ENCODE measurements around the gene NEU4. TPM values are rescaled to one million over a fixed set of nuclear protein-coding genes. Genes with fewer than 3 reads are reported as not detected.
"Not testable (repeated sequence)": the region's sequence is repeated elsewhere in the genome, so short reads cannot be mapped to it uniquely, and the experiment has no call there.

The NEU4 gene
- total RNA-seq, 1 donor from 2014 or later = not detected

DNA sequence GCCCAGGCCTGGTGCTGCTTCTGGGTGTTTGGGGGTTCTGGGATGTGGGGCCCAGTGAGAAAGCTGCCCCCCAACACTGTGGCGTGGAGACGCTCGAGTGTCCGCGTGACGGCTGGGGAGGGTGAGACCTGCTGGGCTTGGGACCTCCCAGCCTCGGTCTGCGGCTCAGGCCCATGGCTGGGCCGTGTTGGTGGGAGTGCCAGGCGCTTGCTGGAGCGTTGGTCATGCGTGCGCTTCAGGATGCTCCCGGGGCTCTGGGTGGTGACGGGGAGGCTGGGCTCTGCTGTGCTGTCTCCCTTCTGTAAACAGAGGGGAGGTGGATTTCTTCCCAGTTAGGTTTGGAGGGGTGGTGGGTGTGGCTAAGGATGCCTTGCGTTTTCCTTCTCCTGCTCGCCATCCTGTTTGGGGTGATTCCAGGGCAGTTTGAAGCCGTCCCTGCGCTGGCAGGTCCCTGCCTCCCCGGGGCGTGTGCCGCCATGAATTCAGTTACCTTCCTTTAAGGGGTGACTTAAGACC, 31.8 kb upstream of the NEU4 start:
- Histone ChIP-seq H3K4me3 (ENCODE audit: low read depth, low read length) (no peak overlapping the region), H3K36me3 (ENCODE audit: control insufficient read depth, insufficient read depth, low read length) (no peaks in the 10 kb centered on the region), H3K27me3 (ENCODE audit: control insufficient read depth, insufficient read depth, low read length) (peaks cover 34% of the 10 kb centered on the region)
- no peak for DNase-seq (ENCODE audit: low read depth)
- TF ChIP-seq, protein P1, sequence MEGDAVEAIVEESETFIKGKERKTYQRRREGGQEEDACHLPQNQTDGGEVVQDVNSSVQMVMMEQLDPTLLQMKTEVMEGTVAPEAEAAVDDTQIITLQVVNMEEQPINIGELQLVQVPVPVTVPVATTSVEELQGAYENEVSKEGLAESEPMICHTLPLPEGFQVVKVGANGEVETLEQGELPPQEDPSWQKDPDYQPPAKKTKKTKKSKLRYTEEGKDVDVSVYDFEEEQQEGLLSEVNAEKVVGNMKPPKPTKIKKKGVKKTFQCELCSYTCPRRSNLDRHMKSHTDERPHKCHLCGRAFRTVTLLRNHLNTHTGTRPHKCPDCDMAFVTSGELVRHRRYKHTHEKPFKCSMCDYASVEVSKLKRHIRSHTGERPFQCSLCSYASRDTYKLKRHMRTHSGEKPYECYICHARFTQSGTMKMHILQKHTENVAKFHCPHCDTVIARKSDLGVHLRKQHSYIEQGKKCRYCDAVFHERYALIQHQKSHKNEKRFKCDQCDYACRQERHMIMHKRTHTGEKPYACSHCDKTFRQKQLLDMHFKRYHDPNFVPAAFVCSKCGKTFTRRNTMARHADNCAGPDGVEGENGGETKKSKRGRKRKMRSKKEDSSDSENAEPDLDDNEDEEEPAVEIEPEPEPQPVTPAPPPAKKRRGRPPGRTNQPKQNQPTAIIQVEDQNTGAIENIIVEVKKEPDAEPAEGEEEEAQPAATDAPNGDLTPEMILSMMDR (IDR thresholded peaks at IDR 0.05; ENCODE audit: insufficient read depth, low read length, poor library complexity, severe bottlenecking) = no peak

DNA sequence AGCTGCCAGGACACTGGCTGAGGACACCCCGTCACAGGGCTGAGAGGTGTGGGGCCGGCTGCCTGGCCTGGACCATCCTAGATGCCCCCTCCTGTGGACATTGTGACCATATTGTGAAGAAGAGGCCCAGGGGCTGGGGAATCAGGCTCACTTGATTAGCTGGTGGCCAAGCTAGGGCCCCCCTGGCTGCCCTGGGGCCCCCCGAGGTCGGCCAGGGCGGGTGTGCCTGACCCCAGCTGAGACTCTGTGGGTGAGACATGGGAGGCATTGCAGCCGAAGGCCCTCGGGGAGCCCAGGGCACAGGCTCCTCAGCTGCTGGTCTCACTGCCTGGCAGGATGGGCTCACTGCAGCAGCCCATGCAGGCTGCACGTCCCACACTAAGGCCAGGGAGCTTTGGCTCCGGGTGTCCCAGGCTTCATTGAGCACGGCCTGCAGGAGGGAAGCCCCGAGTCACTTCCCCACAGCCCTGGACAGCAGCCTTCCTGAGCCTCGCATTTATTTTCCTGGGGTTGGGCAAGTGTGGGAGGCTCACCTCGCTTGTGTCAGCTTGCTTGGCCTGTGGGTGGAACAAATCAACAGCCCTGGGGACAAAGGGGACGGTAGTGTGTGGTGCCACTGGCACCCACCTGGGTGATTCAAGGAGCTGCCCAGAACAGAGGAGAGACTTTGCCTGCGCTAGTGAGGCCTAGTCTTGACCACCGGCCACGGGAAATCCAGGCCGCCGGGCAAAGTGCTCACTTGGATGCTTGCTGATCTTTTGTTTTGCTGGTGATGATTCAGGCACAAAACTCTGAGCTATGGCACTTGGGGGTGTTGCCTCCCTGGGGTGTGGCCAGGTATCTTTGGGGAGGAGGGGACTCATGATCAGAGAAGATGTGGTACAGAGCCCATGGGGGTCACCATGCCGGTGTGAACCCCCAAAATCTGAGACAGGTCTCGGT, 31.0 kb upstream of the NEU4 start:
- H3K27me3 ChIP-seq (ENCODE audit: control insufficient read depth, insufficient read depth, low read length) = peaks cover 30% of the 10 kb centered on the region
- DNase-seq (ENCODE audit: low read depth) = no peak
- no peaks in the 10 kb centered on the region for H3K36me3 ChIP-seq (ENCODE audit: control insufficient read depth, insufficient read depth, low read length)
- TF ChIP-seq, protein P1 (IDR thresholded peaks at IDR 0.05; ENCODE audit: insufficient read depth, low read length, poor library complexity, severe bottlenecking) = no peak
- no peak overlapping the region for H3K4me3 ChIP-seq (ENCODE audit: low read depth, low read length)

DNA sequence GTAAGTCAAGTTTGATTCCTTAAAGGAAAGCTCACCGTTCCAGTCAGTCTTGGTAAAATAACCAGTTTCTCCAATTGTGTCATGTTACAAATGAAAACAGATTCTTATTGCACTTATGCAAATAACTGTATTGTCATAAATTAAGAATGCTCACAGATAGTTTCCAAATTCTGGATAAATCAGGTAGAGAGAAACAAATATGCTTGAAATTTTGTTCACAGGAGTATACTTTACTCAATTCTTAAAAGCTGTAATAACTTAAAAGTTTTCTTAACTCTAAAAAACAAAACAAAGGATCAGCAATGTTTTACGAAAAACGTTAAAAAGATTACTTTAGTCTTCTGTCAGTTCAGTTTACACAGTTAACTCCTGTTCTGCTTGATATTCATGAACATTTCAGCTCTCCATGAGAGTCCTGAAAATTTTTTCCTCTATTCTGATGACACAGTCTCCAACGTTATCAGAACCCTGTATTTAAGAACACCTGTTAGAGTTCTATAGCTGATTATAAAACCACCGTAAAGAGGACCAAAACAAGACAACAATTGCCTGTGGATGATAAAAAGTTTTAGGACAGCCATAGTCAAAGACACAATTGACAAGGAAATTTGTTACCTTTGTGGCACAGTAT, 27.9 kb upstream of the NEU4 start:
- DNase-seq (ENCODE audit: low read depth) = no peak
- Histone ChIP-seq H3K36me3 (ENCODE audit: control insufficient read depth, insufficient read depth, low read length) (no peaks in the 10 kb centered on the region), H3K4me3 (ENCODE audit: low read depth, low read length) (no peak overlapping the region), H3K27me3 (ENCODE audit: control insufficient read depth, insufficient read depth, low read length) (peaks cover 10% of the 10 kb centered on the region)
- TF ChIP-seq, protein P1 (IDR thresholded peaks at IDR 0.05; ENCODE audit: insufficient read depth, low read length, poor library complexity, severe bottlenecking) = no peak

DNA sequence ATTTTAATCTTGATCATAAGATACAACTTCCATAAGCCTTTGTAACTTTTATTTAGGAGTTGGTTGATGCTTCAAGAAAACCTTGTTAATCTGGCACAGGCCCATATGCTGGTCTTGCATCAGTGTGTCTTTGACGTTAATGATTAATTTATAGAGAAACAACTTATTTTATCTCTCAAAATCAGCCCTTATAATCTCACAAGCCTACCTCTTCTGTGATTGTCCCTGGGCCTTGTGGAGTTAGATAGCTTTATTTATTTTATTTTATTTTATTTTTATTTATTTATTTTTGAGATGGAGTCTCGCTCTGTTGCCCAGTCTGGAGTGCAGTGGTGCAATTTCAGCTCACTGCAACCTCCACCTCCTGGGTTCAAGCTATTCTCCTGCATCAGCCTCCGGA, 26.9 kb upstream of the NEU4 start:
- not testable (repeated sequence) for H3K36me3 ChIP-seq (ENCODE audit: control insufficient read depth, insufficient read depth, low read length); DNase-seq (ENCODE audit: low read depth); H3K27me3 ChIP-seq (ENCODE audit: control insufficient read depth, insufficient read depth, low read length); H3K4me3 ChIP-seq (ENCODE audit: low read depth, low read length)

DNA sequence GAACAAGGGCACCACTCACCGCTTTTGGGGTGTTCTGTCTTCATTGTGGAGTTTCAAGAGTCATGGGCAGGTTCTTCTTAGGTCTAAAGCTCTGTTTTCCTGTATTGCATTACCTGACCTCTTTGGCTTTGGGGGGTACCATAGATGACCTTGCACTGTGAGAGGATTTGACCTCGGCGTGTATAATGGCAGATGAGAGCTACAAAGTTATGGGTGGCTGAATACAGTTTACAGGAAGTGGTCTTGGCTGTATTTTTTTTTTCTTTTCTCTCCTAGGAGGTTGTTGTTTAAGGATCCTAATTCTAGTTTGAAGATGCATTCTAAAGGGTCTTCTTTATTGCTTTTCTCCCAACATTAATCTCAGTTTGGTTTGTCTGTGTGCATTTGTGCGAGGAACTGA, 20.9 kb upstream of the NEU4 start:
- TF ChIP-seq, protein P1 (IDR thresholded peaks at IDR 0.05; ENCODE audit: insufficient read depth, low read length, poor library complexity, severe bottlenecking) = no peak
- Histone ChIP-seq H3K4me3 (ENCODE audit: low read depth, low read length) (no peak overlapping the region), H3K27me3 (ENCODE audit: control insufficient read depth, insufficient read depth, low read length) (no peaks in the 10 kb centered on the region), H3K36me3 (ENCODE audit: control insufficient read depth, insufficient read depth, low read length) (no peaks in the 10 kb centered on the region)
- no peak for DNase-seq (ENCODE audit: low read depth)

DNA sequence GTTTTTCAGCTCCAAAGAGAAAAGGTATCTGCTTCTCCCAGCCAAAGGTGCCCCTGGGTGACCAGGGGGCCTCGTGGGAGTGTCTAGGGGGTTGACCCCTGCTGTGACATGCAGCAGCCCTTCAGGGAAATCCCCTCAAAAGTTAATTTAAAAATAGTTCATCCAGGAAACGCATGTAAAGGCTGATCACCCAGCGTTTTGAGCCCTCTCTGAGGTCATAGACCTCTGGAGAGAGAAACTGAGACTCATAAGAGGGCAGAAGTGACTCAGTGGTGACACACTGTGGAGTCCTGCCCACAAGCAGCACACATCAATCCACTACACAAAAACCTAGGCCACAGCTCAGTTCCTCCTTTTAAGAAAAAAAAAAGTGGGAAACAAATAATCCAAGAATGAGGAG, 20.4 kb upstream of the NEU4 start:
- TF ChIP-seq, protein P1 (IDR thresholded peaks at IDR 0.05; ENCODE audit: insufficient read depth, low read length, poor library complexity, severe bottlenecking) = no peak
- no peaks in the 10 kb centered on the region for H3K36me3 ChIP-seq (ENCODE audit: control insufficient read depth, insufficient read depth, low read length)
- H3K27me3 ChIP-seq (ENCODE audit: control insufficient read depth, insufficient read depth, low read length) = no peaks in the 10 kb centered on the region
- no peak overlapping the region for H3K4me3 ChIP-seq (ENCODE audit: low read depth, low read length)
- no peak for DNase-seq (ENCODE audit: low read depth)

DNA sequence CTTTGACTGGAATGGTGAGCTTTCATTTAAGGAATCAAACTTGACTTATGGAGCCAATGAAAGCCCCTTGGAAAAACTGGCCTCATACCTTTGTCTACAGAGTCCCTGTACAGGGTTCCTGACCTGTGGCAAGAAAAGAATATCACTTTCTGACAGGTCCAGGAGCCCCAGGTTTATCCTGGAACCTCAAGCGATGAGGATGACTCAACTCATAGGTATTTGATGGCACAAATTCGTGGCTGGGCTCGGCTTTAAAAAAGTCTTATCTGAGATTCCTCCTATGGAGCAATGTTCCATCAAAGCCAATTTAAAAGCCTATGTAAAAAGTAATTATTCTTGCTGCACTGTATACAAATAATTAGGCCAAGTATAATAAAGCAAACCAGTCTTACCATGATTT, 17.6 kb upstream of the NEU4 start:
- DNase-seq (ENCODE audit: low read depth); H3K4me3 ChIP-seq (ENCODE audit: low read depth, low read length); H3K36me3 ChIP-seq (ENCODE audit: control insufficient read depth, insufficient read depth, low read length): not testable (repeated sequence)

More for the DNA sequence above, 17.6 kb upstream of the NEU4 start:
- H3K27me3 ChIP-seq (ENCODE audit: control insufficient read depth, insufficient read depth, low read length) = not testable (repeated sequence)

All from kidney epithelial cell (primary cell).